ENCODE data around the gene TIGIT. TPM values are rescaled to one million over a fixed set of nuclear protein-coding genes. Genes with fewer than 3 reads are reported as not detected.
"Not testable (repeated sequence)": the region's sequence is repeated elsewhere in the genome, so short reads cannot be mapped to it uniquely, and the experiment has no call there.

The TIGIT gene
- polyA plus RNA-seq (ENCODE audit: insufficient read length in 4 of 4): under 1 TPM in 3 of 4 donors, not detected in 1; 0.06 to 0.10 (median 0.08) TPM

DNA sequence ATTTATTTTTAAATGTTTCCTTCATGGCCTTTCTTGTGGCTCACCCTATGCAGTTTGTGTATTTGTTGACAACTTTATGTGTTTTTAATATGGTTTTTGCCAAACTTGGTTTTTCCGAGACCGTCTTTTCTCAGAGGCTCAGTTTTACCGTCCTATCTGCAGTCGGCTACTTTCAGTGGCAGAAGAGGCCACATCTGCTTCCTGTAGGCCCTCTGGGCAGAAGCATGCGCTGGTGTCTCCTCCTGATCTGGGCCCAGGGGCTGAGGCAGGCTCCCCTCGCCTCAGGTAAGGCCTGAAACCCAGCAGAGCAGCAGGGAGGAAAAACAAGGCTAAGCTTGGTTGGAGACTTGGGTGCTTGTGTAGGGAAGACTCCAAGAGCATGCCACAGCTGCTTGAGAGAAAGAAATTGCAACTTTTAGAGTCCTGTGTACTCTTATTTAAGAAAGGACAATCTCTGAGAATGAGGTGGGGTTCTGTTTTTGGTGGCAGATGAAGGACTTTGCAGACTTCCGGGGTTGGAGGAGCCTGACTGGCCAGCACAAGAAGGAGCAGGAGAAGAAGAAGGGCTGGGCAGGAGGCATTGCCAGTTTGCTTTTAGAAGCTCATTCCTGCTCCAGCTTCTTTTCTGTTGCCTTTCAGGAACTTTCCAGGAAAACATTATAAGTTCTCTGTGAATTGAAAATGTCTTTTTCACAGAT is at the start of gene TIGIT:
Gene TIGIT (plus strand): TSS at position 191 of the 698 bp plus-strand sequence. CDS start 34 bp downstream, at position 225.
- no peak for DNase-seq (ENCODE audit: low read depth in 4 of 4, low spot score in 2 of 4)

DNA sequence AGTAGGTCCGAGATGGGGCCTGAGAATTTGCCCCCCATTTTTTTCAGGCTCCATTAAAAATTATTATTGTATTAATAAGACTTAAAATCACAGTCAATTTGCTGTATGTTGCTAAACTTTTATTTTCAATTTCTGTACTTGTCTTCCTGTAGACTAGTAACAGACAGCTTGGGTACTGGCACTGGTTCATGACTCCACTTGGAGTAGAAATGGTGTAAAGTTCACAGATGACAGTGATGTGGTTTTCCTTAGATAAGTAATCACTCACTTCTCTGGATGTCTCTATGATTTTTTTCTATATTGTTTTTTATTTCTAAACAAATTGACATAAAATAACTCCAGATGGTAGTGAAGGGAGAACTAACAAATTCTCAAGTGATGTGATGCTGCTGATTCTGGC is 40.9 kb upstream of the TIGIT start:
- no peak for DNase-seq (ENCODE audit: low read depth in 4 of 4, low spot score in 2 of 4)

DNA sequence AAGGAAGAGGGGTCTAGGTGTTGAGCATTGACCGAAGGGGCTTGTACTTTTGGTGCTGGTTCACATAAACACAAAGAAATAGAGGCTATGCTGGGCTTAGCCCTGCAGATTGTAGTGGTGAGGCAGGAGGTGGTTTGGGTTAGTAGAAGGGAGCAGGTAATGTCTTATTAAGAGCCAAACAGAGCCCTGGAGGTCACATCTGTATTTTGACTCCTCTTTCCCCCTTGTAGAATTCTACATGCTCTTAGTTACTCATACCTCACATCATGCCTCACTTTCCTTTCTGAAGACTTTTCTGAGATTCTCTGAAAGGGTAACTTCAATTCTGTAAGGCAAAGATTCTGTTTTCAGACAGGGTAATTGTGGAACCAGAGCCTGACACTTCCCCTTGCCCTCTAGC is 40.3 kb upstream of the TIGIT start:
- no peak for DNase-seq (ENCODE audit: low read depth in 4 of 4, low spot score in 2 of 4)

DNA sequence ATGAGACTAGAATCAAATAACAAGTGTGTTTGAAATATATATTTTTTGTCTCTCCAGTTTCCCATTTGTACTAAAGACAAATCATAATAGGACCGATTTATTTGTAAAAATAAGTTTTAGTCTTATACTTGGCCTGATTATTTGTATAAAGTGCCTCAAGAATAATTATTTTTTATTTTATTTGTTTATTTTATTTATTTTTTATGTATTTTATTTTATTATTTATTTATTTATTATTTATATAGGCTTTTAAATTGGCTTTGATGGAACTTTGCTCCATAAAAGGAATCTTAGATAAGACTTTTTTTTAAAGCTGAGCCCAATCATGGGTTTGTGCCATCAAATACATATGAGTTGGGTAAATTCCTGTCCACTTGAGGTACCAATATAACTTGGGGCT is 34.3 kb upstream of the TIGIT start:
- no peak for DNase-seq (ENCODE audit: low read depth in 4 of 4, low spot score in 2 of 4)

DNA sequence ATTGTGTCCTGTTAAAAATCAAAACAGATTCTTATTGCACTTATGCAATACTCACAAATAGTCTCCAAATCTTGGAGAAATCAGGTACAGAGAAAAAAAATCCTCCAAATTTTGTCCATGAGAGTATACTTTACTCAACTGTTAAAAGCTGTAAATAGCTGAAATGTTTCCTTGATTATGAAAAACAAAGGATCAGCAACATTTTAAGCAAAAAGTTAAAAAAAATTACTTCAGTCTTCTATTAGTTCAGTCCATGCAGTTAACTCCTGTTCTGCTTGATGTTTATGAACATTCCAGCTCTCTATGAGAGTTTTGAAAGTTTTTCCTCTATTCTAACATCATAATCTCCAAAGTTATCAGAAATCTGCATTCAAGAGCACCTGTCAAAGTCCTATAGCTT is 33.7 kb upstream of the TIGIT start:
- DNase-seq (ENCODE audit: low read depth in 4 of 4, low spot score in 2 of 4): no peak

DNA sequence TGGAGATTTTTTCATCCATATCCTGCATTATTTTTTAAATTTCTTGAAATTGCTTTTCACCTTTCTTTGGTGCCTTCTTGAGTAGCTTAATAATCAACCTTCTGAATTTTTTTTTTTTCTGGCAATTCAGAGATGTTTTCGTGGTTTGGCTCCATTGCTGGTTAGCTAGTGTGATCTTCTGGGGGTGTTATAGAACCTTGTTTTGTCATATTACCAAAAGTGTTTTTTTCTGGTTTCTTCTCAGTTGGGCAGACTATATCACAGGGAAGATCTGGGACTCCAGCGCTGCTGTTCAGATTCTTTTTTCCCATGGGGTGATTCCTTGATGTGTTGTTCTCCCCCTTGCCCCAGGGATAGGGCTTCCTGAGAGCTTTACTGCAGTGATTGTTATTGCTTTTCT is 23.8 kb upstream of the TIGIT start:
- DNase-seq (ENCODE audit: low read depth in 4 of 4, low spot score in 2 of 4): no peak

DNA sequence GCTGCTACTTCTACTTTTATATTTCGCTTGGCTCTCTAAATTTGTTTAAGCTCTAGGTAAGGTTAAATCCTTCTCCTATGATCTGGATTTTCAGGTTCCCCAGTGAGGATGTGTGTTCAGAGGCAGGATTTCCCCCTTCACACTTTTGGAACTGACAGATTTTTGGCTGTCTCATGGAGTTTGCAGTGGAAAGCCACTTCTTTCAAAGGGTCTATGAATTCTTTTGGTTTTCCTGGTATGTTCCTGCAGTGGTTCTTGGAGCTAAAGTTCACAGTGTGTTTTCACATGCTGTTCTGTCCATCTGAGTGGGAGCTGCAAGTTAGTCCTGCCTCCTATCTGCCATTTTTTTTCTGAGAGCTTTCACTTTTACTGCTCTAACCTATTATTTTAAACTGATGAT is 21.6 kb upstream of the TIGIT start:
- no peak for DNase-seq (ENCODE audit: low read depth in 4 of 4, low spot score in 2 of 4)

DNA sequence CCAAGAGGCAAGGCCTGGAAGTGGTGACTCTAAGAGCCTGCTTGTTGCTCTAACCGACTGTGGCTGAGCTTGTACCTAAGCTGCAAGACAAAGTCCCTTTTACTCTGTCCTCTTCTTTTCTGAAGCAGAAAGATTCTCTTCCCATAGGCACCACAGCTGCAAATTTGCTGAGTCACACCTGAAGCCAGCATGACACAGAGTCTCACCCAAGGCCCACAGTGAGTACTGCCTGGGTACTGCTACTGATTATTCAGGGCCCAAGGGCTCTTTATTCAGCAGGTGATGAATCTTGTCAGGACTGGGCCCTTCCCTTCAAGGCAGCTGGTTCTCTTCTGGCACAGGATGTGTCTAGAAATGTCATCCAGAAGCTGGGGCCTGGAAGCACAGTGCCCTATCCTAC is 18.9 kb upstream of the TIGIT start:
- no peak for DNase-seq (ENCODE audit: low read depth in 4 of 4, low spot score in 2 of 4)

DNA sequence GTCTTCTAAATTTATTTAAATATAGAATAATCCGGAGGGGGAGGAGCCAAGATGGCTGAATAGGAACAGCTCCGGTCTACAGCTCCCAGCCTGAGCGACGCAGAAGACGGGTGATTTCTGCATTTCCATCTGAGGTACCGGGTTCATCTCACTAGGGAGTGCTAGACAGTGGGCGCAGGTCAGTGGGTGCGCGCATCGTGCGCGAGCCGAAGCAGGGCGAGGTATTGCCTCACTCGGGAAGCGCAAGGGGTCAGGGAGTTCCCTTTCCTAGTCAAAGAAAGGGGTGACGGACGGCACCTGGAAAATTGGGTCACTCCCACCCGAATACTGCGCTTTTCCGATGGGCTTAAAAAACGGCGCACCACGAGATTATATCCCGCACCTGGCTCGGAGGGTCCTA is 17.0 kb upstream of the TIGIT start:
- DNase-seq (ENCODE audit: low read depth in 4 of 4, low spot score in 2 of 4): not testable (repeated sequence)

DNA sequence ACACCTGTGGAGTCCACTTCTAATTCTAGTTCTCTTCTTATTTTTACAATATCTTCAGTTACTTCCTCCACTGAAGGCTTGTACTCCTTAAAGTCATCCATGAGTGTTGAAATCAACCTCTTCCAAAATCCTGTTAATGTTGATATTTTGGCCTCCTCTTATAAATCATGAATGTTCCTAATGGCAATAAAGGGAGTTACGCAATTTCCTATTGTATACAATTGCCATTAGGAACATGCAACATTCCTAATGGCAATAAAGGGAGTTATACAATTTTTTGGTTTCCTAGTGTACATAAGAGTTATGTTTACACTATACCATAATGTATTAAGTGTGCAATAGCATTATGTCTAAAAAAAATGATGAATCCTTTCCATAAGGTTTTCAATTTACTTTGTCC is 9.2 kb upstream of the TIGIT start:
- DNase-seq (ENCODE audit: low read depth in 4 of 4, low spot score in 2 of 4): no peak

DNA sequence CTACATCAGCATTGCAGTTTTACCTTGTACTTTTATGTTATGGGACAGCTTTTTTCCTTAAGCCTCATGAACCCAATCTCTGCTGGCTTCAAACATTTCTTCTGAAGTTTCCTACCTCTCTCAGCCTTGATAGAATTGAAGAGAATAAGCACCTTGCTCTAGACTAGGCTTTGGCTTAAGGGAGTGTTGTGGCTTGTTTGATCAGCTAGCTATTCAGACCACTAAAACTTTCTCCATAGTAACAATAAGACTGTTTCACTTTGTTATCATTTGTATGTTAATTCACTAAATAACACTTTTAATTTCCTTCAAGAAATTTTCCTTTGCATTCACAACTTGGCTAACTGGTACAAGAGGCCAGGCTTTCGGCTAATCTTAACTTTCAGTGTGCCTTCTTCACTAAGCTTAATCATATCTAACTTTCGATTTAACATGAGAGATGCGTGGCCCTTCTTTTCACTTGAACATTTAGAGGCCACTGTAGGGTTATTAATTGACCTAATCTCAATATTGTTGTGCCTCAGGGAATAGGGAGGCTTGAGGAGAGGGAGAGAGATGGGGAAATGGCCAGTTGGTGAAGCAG is 8.1 kb upstream of the TIGIT start:
- DNase-seq (ENCODE audit: low read depth in 4 of 4, low spot score in 2 of 4): no peak

DNA sequence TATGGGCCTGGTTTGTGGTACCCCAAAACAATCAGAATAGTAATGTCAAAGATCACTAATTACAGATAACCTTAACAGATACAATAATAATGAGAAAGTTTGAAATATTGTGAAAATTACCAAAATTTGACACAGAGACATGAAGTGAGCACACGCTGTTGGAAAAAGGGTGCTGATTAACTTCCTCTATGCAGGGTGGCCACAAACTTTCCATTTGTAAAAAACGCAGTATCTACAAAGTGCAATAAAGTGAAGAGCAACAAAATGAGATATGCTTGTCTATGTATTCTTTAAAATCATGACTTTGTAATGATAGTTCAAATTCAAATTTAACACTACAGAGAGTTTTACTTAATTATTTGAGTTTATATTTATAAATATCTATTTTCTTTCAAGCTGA is 7.6 kb upstream of the TIGIT start:
- no peak for DNase-seq (ENCODE audit: low read depth in 4 of 4, low spot score in 2 of 4)

DNA sequence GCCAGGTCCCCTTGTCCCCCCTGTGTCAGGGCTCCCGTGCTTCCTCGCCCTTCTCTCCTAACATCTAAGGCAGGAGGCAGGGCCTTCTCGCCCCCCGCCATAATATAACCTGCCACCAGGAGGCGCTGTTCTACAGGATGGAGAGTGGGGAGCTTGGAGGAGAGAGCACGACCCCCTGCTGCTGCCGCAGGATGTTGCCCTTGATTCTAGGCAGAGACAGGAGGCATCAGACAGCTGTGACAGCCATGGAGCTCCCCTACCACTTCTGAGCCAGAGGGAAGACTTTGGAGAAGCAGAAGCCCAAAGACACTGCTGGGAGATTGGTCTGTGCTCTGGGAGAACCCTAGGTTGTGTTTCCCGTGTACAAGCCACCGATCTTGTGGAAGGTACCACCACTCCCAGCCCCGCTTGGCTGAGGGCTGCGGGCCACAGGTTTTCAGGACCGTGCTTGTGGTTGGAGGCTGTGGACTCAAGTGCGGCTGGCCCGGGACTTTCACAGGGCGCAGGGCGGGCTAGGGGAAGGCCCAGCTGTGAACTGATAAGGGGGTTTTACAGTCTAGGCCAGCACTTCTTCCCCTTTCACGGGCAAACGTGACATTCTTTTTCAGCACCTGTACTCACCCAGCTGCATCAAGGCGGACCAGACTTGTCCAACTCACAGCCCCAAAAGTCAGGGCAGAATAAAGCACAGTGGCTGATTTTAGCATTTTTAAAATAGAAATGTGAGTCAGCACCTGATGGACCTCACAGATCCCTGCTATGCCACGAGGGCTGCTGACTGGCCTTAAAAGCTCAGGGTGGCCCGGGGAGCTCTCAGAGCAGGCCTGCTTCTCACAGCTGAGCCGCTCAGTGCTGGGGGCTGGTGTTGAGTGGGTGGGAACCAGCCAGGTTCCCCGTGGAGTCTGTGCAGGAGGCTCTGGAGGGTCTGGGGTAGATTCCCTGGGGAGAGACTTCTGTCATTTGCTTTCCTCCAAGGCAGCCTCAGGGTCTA is 2.6 kb upstream of the TIGIT start:
- peak in 1 of 4 donors; percentile 6 for DNase-seq (ENCODE audit: low read depth in 4 of 4, low spot score in 2 of 4)

DNA sequence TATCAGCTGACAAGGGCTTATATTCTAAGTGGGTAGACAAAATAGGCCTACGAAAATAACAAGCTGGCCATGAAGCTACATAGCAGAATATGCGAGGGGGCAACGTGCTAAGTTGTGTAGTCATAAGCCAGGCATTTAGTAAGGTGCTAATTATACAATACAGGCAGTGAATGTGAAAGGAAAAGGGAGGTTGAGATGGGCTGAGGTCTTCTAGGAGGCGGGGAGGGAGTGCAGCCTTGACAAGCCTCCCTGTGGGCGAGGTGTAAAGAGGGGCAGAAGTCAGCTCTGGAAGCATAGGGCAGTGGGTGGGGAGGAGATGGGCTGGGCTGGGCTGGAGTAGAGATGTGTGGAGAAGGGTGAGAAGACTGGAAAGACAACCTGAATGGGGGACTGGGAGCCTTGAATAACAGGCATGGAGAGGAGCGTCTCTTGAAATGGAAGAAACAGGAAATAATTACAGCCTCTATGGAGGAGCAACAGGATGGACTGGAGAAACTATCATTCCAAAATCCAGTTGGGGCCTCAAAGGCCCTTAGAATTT is 1.2 kb downstream of the TIGIT start:
- no peak for DNase-seq (ENCODE audit: low read depth in 4 of 4, low spot score in 2 of 4)

DNA sequence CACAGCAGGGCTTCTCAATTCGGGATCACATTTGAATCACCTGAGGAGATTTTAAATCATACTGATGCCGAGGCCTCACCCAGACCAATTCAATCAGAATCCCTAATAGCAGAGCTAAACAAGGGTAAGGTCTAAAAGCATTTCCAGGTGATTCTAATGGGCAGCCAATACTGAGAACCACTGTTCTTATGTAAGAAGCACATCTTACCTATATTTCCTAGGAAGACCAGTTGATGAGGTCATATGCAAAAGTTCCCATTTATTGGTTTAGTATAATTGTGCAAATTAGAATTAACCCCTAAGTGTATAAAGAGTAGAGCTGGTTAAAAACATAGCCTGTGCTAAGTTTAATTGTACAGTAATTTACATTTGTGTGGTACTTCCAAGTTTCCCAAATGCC is 2.1 kb downstream of the TIGIT start:
- no peak for DNase-seq (ENCODE audit: low read depth in 4 of 4, low spot score in 2 of 4)

DNA sequence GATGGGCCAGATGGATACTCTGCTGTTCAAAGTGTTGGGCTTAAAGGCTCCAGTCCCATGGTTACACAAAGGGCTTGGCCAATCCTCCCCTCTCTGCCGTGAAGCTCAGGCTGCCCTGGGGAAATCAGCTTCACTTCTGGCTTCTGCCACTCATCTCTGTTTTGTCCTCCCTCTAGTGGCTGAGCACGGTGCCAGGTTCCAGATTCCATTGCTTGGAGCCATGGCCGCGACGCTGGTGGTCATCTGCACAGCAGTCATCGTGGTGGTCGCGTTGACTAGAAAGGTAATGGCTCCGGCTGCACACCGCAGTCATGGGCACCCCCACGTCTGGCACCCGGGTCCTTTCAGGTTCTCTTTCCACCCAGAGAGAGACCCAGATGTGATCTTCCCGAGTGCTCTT is 5.6 kb downstream of the TIGIT start:
- no peak for DNase-seq (ENCODE audit: low read depth in 4 of 4, low spot score in 2 of 4)

DNA sequence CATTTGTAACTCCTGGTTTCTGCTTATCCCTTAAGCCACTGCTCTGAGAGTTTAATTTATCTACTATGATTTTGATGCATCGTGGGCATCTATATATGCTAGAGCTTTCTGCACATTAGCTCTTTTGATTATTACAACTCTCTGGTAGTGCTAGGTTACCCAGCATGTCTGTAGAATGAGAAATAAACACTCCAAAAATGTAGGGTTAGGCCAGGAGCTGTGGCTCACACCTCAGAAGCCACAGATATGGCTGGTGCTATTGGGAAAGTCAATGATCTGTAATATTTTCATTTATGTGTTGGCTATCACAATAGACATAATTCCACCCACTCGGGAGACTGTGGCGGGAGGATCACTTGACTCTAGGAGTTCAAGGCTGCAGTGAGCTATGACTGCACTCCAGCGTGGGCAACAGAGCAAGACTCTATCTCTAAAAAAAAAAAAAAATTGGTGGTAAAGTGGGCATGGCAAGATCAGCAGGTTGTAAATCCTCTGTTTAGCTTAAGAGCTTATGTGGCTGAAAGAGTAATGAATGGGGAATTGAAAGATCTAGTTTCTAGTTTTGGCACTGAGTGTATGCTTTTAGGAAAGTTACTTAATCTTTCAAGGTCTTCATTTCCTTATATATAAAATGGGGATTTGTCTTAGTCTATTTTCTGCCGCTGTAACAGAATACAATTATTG is 6.3 kb downstream of the TIGIT start:
- DNase-seq (ENCODE audit: low read depth in 4 of 4, low spot score in 2 of 4): no peak

DNA sequence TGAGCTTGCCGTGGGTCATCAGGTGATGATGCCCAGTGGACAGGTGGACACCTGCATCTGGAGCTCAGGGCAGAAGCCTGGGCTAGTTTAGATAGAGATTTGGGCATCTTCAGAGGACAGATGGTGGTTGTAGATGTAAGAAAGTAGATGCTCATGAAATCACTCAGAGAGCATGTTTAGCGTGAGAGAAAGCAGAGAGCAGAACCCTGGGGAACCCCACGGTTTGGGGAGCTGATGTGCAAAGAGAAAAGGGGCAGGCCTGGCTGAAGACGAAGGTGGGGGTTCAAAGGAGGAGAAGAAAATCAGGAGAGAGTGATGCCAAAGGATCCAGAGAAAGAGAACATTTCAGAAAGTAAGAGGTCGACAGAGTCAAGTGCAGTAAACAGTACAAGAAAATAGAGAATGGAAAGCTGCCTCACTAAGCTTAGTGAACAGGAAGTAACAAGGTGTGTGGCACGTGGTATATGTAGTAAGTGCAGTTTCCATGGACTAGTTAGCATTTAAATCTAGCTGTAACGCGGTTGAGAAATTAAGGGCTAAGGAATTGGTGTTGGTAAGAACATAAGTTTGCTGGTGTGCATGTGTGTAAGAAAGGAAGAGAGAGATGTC is 13.5 kb downstream of the TIGIT start:
- no peak for DNase-seq (ENCODE audit: low read depth in 4 of 4, low spot score in 2 of 4)

DNA sequence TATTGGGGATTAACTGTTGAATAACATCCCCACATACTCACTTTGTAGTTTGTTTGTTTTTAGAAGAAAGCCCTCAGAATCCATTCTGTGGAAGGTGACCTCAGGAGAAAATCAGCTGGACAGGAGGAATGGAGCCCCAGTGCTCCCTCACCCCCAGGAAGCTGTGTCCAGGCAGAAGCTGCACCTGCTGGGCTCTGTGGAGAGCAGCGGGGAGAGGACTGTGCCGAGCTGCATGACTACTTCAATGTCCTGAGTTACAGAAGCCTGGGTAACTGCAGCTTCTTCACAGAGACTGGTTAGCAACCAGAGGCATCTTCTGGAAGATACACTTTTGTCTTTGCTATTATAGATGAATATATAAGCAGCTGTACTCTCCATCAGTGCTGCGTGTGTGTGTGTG is 14.0 kb downstream of the TIGIT start:
- DNase-seq (ENCODE audit: low read depth in 4 of 4, low spot score in 2 of 4): no peak

DNA sequence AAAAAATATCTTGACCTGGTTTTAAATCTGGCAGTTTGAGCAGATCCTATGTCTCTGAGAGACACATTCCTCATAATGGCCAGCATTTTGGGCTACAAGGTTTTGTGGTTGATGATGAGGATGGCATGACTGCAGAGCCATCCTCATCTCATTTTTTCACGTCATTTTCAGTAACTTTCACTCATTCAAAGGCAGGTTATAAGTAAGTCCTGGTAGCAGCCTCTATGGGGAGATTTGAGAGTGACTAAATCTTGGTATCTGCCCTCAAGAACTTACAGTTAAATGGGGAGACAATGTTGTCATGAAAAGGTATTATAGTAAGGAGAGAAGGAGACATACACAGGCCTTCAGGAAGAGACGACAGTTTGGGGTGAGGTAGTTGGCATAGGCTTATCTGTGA is 14.5 kb downstream of the TIGIT start:
- no peak for DNase-seq (ENCODE audit: low read depth in 4 of 4, low spot score in 2 of 4)
